CD4-positive, alpha-beta T cell treated with Interleukin-12 subunit alpha and Interleukin-12 subunit beta, for 1 hour (primary cell): ENCODE results near the gene PPP3CA.

Experiments used
- DNase-seq: peaks from one replicate; pipeline ENCODE4 v3.0.0-alpha.2; 2020

Gene PPP3CA

DNA sequence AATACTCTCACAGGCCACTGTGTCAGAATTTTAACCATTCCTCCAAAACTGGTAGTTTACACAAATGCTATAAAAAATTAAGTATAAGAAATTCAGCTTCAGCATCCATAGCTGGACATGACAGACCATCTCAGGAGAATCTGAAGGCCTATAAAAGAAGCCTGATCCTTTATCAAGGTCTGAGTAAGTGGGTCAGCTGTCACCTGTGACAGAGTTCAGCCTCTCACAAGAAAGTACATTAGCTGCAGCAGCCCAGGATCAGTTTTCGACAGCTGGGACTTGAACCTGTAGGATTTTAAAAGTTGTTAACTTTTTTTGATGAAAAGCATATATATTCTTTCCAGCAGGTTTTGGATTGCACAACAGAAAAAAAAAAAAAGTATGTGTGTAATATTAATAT is 60.7 kb downstream of the PPP3CA start:
- no peak for DNase-seq

DNA sequence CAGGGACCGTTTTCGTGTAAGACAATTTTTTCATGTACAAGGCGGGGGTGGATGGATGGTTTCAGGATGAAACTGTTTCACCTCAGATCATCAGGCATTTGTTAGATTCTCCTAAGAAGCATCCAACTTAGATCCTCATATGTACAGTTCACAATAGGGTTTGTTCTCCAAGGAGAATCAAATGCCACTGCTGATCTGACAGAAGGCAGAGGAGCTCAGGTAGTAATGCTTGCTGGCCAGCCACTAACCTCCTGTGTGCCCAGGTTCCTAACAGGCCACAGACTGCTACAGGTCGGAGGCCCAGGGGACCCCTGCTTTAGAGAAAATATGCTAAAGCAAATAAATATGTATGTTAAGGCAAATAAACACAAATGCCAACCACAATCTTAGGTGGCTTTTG is 61.3 kb downstream of the PPP3CA start:
- no peak for DNase-seq

DNA sequence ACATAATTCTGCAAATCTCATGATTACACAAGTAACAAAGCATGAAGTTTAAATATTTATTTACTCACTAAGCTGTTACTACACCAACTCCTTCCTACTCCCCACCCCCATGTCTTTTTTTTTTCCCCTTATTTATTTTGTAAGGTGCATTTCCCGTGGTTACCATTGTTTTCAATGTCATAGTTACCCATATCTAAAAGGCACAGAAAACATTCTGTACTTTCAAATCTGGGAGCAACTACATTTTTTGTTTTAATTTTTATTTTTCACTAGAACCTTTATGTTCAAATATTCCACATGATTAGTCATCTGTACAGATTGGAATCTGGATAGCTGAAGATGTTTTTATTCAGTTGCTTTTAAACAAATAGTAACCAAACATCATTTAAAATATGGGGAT is 62.8 kb downstream of the PPP3CA start:
- DNase-seq = peak; percentile 35

DNA sequence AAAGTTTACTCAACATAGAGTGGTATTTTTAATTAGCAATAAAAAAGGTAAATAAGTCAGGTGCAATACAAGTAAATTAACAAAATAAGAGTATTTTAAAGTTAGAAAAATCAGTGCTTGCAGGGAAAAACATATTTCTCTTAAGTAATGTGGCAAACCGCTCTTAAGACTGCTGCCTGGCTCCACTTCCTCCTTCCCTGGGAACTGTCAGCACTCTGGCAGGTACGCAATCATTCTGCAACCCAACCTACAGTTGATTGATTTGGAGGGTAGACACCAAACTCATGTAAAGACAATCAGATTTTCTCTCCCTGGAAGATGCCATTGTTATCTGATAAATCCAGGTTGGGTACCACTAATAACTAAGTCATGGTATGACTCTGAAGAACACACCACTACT is 63.9 kb downstream of the PPP3CA start:
- no peak for DNase-seq

DNA sequence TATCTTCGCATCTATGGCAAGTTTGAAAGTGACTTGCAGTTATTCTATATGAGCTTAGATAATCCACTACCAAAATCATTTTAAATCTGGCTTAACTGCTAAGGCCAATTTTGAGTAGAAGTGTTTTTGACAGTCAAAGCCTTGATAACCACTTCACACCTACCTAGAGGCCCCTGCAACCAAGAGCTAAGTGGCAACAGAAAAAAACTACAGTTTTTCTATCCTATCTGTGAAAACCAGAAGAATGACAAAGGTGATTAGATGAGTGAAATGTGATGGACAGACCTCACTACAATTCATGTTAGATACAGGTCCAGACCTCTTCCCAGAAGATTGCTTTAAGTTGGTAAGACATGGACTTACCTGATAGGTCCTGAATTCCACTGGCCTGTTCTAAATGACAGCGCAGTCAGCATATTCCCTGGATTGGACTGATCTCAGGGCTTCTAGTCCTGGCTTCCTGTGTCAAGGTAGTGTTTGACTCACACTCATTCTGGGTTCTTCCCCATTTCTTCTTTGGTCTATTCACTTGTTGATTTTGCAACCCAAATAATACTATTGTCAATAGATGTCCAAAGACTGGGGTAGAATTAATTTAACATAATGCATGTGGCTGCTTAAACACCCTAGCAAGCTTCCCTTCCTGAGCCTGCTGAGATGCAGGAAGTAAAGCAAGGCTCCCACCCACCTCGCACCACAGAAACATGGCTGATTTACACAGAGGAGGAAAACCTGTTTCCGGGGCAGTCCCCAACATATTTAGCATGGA is 65.1 kb downstream of the PPP3CA start:
- DNase-seq = peak; percentile 31

DNA sequence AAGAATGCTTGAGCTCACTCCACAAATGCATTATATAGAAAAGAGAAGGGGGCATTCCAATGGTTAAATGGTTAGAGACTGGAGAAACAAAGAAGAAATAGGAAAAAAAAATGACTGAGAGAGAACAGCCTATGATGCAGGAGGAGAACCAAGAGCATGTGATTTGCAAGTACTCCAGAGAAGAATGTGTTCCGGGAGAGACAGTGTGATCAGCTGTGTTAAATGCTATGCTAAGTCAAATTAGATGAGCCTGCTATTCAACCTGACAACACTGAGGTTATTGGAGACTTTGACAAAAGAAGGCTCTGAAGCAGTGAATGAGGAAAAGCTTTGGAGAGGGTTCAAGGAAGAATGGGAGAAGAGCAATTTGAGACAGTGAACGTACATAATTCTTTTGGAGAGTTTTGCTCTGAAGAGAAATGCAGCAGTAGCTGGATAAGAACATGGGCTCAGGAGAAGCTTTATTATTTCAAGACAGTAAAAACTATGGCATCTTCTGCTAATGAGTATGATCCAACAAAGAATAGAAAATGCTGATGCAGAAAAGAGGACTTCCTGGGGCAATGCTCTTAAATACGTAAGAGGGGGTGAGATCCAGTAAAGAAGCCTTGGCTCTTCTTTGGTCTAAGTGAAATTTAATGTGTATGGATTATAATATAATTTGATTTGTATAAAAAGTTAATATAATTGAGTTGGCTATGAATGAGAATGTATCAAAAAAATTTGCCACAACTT is 66.3 kb downstream of the PPP3CA start:
- DNase-seq = no peak

DNA sequence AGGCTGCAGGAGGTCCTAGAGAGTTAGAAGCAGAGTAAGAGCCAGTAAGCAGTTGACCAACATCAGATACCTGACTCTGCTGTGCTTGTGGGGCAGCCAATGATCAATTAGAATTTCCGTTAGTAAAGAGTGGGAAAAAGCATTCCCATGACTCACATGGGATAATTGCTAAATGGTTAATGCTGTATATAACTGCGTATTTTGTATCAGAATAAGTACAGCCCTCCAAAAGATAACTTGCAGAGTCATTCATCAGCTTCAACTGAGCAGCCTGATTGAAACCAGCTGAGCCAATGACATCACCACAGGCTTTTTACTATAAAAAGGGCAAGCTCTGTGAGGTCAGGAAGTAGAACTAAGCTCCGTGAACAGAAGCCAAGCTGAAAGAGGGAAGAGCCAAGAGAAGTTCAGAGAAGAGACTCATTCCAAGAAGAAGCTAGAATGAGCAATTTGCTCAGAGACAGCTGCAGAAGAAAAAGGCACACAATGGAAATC is 67.9 kb downstream of the PPP3CA start:
- DNase-seq = no peak

DNA sequence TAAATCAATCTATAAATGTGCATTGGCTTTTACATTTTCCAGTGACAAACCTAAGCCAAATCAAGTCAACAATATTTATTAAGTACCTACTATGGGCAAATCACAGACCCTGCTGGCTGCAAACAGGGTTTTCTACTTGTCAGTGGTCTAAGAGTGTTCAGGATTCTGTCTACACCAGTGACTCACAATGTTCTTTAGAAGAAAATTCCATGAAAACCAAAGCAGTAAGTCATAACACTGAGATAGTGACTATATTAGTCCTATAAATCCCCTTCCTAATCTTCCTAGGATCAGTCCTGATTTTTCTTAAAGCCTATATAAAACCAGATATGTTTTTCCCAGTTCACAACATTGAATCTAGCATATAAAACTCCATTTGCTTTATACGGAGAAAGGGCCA is 69.7 kb downstream of the PPP3CA start:
- DNase-seq = no peak

DNA sequence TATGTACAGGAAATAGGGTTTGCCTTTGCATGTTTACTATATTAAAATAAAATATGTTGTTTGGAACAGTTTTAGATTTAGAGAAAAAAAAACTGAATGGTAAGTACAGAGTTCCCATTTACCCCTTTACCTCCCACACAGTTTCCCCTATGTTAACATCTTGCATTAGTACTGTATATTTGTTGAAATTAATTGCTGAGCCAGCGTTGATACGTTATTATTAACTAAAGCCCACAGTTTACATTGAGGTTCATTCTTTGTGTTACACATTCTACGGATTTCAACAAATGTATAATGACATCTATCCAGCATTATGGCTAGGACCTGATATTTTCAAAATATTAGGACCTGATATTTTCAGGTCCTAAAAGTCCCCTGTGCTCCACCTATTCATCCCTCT is 70.7 kb downstream of the PPP3CA start:
- DNase-seq = no peak

DNA sequence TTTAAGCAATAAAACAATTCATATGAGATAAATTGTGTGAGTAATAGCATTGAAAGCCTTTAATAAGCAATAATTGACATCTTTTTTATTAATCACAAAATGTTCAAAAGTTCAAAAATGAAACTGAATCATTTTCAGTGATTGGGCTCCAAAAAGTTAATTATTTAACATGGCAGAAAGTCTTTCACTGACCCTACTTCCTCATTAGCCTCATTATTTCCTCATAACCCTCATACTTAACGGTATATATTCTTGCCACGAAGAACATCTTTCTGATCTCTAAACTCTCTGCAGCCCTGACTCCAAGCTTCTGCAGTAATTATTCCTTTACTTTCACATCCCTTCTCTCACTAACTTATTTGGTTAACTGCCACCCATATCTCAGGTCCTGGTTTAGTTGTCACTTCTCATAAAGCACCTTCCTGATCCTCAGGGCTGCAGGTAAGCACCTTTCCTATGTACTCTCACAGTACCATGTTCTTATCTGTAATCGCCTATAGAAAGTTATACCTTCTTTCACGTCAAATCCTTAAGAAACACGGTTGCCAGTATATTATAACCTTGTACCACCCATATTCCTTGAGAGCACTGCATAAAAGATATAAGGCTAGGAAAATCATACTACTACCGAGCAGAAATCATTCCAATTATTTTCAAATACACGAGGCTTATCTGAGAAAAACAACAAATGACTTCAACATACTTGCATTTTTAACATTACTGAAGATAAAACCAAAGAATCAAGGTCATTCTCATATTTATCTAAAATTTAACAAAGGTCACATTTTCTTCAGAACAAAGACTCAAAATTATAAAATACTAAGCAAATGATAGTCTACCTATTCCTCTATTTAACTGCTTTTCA is 72.2 kb downstream of the PPP3CA start:
- DNase-seq = no peak

DNA sequence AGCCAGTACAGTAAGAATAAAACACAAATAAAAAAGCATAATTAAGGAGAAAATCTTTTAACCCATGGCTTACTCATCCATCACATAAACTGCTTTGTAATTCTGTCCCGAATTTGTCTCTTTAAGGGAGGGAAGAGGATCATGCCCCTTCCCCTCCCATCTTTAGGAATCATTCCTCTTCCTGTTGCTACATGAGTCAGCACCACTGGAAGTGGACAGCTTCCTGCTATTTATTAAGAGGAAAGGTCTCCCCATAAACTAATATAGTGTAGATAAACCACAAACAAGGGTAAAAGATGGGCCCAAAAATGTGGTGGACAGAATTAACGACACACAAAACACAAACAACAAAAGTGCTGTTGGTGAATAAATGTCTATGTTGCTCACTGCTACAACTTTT is 75.8 kb downstream of the PPP3CA start:
- no peak for DNase-seq

DNA sequence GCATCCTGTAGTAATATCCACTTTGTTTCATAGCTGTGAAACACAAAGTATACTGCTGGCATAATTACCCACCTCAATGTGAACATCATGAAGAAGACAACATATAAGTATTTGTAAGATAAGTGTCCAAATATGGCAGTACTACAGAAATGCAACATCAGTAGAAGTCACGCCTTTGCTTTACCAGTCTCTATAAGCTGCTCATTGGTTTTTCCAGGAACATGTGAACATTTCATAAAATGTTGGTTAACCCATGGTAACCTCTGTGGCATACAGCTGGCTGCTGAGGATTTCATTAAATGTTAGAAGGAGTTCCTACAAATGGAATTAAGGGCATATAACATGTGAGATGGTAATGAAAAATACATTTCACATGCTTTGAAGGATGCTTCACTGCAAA is 77.6 kb downstream of the PPP3CA start:
- DNase-seq = no peak

DNA sequence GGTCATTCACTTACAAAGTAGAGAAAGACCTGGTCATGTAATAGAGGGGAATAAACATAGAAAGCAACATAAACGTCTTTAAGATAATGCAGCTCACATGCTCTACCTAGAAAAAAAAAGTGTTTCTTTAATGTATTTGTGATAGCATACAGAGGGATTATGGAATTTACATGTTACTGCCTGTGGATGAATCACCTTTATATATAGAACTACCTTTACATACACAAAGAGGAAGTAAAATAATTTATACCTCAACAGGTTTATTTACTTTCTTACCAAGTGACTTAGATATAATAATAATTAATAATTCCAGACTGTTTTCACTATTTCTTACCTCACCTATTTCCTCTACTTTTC is 81.5 kb downstream of the PPP3CA start:
- no peak for DNase-seq

DNA sequence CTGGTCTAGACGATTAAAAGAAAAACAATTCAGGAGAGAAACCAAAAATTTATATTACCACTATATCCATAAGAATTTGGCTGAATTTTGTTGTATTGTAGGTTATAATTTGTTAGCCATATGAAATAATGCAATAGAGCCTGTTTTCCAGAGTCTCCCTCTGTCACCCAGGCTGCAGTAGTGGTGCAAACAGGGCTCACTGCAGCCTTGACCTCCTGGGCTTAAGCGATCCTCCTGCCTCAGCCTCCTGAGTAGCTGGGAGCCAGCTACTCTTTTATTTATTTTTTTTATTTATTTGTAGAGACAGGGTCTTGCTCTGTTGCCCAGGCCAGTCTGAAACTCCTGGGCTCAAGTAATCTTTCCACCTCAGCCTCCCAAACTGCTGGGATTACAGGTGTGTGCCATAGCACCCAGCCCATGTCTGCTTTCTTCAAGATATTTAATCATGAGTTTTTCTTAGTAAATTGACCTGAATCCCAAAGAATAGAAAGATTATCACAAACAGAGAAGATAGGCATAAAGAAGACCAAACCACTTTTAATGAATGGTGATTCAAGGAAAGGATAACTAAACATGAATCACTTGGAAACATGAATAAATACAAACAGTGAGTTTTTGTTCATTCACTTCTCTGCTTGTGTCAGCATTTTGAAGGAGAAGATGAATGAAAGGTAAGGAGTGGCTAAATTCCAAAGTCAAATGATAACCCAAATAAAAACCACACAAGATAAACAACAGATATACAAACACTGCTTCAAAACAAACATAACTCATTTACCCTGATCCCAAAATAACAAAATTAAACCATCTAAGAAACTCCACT is 82.1 kb downstream of the PPP3CA start:
- no peak for DNase-seq

DNA sequence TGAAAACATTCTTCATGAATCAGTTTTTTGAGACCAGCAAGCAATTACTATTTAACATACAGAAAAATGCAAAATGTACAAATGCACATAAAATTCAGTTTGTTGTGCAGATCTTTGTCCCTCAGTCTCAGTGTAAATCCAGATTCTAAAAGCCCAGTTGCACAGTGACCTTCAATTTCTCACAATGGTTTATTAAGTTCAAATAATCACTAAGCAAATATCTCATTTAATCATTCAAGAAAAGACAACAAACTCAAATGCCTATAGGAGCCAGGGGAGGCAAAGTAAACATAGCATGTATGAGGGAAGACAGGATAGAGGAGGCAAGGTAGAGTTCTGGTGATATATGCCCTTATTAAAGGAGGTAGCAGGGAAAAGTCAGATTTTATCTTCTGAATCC is 82.8 kb downstream of the PPP3CA start:
- DNase-seq = no peak

DNA sequence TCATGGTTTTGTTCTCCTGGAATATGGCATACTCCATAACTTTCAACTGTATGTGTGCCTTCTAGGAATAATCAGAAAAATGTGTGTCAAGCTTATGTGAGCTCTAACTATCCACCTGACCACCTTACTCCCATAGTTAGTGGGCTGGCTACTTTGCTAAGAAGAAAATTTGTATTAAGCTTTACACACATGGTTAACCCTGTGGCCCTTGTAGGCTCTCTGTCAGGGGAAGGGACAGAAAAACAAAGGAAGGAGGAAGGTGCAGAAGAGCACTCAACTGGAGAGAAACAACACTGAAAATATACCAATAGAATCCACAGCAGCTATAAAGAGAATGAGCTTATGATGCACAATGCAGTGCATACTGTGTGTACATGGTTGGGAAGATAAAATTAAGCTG is 84.6 kb downstream of the PPP3CA start:
- DNase-seq = no peak

DNA sequence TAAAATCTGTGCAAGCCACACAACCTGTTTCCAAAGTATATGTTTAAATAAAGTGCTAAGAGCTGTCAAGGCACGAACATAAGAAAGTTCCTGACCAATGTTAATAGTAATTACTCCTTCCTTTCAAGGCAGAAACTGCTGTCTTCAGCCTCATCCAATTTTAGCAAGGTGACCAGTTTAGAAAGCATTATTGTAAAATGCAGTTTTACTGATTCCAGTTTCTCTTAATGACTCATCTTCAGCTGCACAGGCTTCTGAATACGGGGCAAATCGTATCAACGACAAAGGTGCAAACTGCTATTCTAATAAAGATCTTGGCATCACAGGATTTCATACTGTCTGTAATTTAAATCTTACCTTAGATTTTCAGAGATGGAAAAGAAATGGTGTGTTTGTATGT is 87.5 kb downstream of the PPP3CA start:
- DNase-seq = no peak

DNA sequence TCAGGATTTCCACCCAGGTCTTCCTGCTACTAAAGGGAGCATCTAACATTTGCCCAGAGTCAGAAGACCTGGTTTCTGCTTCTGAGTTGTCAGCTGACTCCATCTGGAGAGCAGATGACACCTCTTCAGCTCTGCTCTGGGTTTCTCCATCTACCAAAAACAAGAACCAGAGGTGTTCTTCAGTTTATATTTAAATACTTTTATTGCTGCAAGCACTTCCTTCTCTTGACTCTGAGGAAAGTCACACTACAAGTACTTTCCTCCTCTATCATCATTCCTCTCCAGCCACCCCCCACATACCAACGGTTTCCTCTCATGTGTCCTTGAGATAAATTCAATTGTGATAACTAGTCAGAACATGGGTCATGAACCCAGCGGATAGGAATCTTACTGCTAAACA is 88.4 kb downstream of the PPP3CA start:
- DNase-seq = no peak

DNA sequence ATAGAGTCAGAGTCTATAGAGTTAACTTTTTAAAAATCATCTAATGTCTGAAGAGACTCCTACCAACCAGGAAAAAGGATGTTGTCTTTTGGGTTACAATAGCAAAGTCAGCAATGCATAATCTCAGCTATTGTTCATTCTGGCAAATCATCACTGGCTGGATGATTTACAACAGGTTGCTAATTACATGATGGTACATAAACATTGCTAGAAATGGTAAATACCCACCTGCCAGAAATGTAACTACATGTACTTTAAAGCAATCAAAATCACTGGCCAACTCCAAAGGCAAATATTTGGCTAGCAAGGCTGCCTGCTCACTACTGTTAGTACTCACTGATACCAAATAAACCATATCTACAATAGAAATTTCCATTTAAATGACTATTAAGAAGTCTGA is 91.1 kb downstream of the PPP3CA start:
- DNase-seq = no peak

DNA sequence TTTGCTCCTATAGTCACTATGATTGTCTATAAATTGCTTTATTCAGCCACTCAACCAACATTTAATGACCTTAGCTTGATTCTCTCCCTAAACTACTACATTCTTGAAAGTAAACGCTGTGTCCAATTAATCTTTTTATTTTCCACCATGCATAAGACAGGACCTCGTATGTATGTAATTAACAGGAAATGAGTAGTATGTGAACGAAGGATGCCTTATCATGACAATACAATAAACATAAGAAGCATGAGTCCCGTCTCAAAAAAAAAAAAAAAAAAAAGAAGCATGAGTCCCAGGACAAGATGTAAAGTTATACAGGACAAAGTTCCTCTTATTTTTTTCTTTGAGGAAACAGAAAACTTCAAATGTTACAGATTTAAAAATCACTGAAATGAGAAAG is 92.5 kb downstream of the PPP3CA start:
- DNase-seq = no peak

DNA sequence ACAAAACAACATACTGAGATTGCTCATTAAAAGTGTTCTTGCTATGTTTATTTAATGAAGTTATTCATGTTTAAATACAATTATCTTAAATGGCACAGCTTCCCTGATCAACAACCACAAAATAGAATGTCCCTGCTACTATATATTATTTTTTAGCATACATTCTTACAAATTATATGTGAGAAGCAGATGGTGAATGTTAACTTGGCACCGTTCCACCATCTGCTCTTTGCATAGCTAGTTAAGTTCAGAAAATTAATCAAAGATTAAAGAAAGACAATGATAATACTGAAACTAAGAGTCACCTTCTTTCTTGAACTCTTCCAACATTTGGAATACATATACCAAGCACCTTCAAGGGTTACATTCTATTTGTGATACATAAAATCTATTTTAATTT is 94.2 kb downstream of the PPP3CA start:
- no peak for DNase-seq

DNA sequence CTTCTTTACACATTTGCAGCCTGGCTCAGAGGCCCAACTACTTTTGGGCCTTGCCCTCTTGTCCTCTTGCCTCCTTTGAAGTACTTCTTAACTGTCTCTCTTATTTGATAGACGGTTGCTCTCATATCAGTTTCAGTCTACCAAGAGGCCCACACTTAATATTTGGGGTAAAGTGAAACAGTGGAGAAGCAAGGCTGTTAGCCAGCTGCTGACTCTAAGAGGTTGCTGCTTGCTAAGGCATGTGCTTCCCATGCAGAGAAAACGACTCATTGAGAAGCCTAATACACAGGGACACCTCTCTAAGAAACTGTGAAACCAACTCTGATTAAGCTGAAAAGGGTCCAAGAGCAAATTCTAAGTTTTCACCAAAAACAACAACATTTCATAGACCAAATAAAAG is 94.6 kb downstream of the PPP3CA start:
- DNase-seq = no peak

DNA sequence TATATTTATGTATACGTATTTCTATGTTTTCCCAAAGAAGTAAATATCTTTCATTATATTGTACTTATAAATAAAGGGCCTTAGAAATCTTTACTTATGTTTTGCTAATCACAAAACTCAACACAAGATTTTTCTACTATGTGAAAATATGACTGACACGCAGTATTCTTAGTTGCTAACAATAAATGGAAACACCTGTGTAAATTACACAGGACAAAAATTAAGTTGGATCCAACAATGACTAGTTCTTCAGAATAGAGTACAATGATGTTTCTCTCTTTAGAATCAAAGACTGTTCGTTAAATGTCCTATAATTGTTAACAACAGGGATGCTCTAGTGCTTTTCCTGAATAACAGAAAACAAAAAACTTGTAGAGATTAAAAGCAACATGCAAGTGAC is 96.1 kb downstream of the PPP3CA start:
- DNase-seq = no peak
